GM12891 (cell line): ENCODE results near the gene ATRNL1.

Experiments used
- DNase-seq: peaks from one replicate; pipeline ENCODE4 v3.0.0; 2011; ENCODE audit warnings: low spot score; ENCODE audit not compliant: insufficient read length
- FAIRE-seq: peaks from 2 replicates; lab custom pipeline; 2011; peaks lifted over from hg19 to GRCh38; lab: Jason Lieb, UNC
- PAX5 ChIP-seq: IDR thresholded peaks from 2 replicates; pipeline ENCODE4 v1.6.1; 2011; ENCODE audit warnings: low read length, moderate library complexity, mild to moderate bottlenecking; ENCODE audit not compliant: insufficient read depth, severe bottlenecking
- POLR2A ChIP-seq: IDR thresholded peaks from 2 replicates; pipeline ENCODE4 v1.6.1; 2011; ENCODE audit warnings: low read depth, low read length, control low read depth
- POLR2AphosphoS5 ChIP-seq: IDR thresholded peaks from 2 replicates; pipeline ENCODE4 v1.6.1; 2011; ENCODE audit warnings: low read depth, low read length, control low read depth
- POU2F2 ChIP-seq: IDR thresholded peaks from 2 replicates; pipeline ENCODE4 v1.6.1; 2011; ENCODE audit warnings: low read depth, mild to moderate bottlenecking, control low read depth, low read length, moderate library complexity
- SPI1 ChIP-seq: IDR thresholded peaks from 2 replicates; pipeline ENCODE4 v1.6.1; 2011; ENCODE audit warnings: low read depth, low read length, control low read depth
- TAF1 ChIP-seq: IDR thresholded peaks from 2 replicates; pipeline ENCODE4 v1.6.1; 2011; ENCODE audit warnings: low read depth, low read length, control low read depth

The ATRNL1 gene

GRCh38 chr10:115998301-115998700 is 905.1 kb downstream of the ATRNL1 start:
- FAIRE-seq, result no peak
- TF ChIP-seq SPI1, result no peak
- no peak for TF ChIP-seq POU2F2
- no peak for TF ChIP-seq POLR2A
- no peak for TF ChIP-seq TAF1
- no peak for TF ChIP-seq PAX5
- no peak for TF ChIP-seq POLR2AphosphoS5
- no peak for DNase-seq
